ENCODE data around the gene RPS6KL1.
"Not testable (repeated sequence)": the region's sequence is repeated elsewhere in the genome, so short reads cannot be mapped to it uniquely, and the experiment has no call there.

The RPS6KL1 gene

DNA sequence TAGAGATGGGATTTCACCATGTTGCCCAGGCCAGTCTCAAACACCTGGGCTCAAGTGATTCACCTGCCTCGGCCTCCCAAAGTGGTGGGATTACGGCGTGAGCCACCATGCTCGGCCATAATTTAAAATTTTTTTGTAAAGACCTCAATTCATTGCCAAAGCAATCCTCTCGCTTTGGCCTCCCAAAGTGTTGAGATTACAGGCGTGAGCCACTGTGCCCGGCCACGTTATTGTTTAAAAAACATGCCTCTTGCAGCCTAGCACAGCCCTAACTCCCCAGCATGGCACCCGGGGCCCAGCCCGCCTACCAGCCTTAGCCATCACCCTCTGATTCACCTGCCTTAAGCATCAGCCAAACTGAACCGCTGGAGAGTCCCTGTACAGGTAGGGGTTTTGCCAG lies 13.1 kb upstream of the RPS6KL1 start:
- no peak for DNase-seq (ENCODE audit: low read depth, low spot score)

DNA sequence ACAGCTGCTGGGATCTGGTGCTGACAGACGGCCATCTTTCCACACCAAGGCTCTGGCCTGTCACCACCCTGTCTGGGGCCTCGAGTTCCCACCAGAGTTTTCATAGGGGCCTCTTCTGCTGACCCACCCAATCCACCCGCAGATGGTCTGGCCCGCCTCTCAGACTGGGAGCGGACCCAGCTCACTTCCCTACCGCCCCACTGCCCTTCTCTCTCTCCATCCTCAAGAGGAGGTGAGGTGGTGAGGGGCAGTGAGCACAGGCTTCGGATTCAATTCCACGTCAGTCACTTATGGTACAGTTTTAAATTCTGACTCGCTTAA lies 12.3 kb upstream of the RPS6KL1 start:
- DNase-seq (ENCODE audit: low read depth, low spot score), result no peak

DNA sequence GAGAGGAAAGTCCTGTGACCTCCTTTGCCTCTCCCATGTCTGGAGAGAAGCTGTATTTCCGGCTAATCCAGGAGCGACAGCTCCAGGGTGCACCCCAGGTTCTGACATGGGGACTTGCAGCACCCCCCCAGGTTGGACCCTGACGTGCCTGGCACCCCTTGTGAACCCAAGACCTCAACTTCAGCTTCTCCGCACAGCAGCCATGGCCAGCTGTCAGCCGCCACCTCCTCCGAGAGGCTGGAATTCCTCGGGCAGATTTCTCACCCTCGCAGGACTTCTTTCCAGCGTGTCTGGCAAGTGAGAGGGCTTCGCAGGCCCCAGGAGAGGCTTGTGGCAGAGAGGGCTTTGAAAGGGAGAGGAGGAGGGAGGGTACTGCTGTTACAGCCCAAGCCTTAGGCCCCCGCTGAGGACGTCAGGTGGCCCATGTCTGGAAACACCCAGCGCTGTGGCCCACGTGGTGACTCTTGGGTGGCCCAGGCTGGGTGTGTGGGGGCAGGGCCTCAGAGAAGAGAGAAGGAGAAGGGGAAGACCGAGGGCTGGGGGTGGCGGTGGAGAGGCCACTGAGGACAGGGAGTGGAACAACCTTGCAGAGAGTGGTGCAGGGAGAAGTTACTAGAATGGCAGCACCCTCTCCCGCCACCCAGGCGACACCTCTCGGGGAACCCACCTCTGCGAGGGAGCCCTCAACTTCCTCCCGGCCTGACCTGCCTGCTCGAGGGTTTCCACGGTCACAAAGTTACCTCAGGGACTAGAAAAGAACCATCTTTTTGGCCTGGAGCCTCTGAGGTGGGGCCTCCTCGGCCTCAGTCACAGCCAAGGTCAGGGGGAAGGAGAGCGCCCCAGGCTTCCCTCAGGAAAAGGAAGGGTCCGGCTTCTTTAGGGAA lies 11.7 kb upstream of the RPS6KL1 start:
- DNase-seq (ENCODE audit: low read depth, low spot score), result no peak

DNA sequence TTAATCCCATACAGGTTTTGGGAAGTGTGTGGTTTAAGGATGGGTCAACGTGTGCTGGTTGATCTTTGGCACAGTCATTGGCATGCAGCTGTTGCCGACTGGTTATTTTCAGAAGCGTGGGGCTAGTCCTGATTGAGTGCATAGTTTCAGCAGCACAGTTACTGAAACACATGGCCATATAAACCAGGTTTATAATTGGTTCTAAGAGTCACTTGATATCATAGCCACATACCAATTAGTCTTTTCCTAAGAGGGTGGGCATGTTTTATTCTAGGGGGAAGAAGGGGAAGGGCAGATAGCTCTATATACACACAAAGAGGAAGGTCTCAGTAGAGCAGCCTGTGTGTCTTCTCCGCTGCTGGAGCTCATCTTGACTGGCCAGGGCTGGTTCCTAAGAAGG lies 11.0 kb upstream of the RPS6KL1 start:
- DNase-seq (ENCODE audit: low read depth, low spot score), result no peak

DNA sequence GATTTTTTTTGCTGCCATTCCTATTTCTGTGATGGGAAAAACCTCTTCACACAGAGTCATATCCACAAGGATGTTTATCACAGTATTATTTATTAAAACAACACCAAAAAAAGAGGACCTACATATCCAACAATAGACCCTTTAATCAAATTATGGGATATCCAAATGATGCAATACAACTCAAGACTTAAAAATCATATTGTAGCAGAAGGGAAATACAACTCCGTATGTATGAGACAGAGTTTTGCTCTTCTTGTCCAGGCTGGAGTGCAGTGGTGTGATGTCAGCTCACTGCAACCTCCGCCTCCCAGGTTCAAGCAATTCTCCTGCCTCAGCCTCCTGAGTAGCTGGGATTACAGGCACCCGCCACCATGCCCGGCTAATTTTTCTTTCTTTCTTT lies 9.9 kb upstream of the RPS6KL1 start:
- not testable (repeated sequence) for DNase-seq (ENCODE audit: low read depth, low spot score)

DNA sequence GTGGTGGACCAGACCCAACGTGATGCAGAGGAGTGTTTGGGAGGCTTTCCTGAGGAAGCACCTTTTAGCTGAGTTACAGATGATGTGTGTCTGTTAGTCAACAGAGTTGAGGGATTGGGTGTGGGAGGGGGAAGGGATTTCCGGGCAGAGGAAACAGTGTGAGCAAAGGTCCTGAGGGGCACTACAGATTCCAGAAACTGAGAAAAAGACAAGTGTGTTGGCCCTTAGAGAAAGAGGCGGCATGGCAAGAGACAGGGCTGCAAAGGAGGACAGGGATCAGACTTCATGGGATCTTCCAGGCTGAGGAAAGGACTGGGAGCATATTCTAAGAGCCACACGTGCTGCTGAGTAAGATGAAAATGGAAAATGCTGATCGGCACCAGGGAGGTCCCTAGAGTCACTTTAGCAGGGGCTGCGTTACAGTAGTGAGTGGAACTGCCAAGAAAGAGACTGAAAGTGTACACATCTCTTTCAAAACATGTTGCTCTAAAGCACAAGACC lies 9.4 kb upstream of the RPS6KL1 start:
- DNase-seq (ENCODE audit: low read depth, low spot score), result no peak

DNA sequence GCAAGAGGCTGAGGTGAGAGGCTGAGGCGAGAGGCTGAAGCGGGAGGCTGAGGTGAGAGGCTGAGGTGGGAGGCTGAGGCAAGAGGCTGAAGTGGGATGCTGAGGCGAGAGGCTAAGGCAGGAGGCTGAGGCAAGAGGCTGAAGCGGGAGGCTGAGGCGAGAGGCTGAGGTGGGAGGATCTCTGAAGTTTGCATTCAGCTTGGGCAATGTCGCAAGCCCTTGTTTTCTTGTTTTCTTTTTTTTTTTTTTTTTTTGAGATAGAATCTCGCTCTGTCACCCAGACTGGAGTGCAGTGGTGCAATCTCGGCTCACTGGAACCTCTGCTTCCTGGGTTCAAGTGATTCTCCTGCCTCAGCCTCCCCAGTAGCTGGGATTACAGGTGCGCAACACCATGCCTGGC lies 8.7 kb upstream of the RPS6KL1 start:
- DNase-seq (ENCODE audit: low read depth, low spot score), result not testable (repeated sequence)

DNA sequence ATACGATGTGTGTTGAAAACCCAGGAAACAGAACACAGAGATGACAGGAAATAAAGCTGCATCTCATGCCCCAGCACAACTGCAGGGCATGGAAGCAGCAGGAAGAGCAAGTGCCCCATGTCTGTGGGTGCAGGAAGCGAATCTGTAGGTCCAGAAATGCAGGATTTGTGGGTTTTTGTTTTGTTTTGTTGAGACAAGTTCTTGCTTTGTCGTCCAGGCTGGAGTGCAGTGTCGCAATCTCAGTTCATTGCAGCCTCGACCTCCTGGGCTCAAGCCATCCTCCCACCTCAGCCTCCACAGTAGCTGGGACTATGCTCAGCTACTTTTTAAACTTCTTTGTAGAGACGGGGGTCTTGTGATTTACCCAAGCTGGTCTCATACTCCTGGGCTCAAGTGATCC lies 6.2 kb upstream of the RPS6KL1 start:
- no peak for DNase-seq (ENCODE audit: low read depth, low spot score)

DNA sequence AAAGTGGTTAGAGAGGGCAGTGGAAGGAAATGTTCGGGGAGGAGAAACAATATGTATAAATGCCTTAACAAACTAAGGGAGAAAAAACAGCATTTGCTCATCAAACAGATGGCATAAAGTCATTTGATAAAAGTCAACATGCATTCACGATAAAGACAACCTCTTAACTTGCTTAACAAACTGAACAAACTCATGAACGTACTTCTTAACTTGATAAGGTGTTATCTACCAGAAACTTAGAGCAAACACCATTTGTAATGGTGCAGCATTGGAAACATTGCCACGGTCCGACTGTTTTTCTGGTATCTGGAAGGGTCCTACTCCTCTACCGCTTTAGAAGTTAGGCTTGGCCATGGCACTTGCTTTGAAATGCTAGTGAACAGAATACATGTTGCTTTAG lies 4.2 kb upstream of the RPS6KL1 start:
- no peak for DNase-seq (ENCODE audit: low read depth, low spot score)

DNA sequence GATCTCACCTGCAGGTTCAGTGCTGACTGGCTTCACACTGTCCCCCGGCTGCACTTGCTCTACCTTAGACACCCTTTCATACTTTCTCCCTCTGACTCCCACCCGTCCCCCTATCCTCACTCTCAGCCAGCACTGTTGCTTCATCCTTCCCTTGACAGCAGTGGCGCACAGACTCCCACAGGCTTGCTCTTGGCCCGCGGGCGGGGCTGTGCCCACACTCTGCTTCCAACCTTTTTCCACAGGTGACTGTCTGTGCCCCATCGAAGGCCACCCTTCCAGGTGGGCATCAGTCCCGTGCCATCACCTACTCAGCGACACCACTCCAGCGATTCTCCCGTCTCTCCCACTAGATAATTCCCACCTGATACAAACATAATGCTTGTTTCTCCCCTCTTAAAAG lies 1.0 kb upstream of the RPS6KL1 start:
- DNase-seq (ENCODE audit: low read depth, low spot score), result no peak

DNA sequence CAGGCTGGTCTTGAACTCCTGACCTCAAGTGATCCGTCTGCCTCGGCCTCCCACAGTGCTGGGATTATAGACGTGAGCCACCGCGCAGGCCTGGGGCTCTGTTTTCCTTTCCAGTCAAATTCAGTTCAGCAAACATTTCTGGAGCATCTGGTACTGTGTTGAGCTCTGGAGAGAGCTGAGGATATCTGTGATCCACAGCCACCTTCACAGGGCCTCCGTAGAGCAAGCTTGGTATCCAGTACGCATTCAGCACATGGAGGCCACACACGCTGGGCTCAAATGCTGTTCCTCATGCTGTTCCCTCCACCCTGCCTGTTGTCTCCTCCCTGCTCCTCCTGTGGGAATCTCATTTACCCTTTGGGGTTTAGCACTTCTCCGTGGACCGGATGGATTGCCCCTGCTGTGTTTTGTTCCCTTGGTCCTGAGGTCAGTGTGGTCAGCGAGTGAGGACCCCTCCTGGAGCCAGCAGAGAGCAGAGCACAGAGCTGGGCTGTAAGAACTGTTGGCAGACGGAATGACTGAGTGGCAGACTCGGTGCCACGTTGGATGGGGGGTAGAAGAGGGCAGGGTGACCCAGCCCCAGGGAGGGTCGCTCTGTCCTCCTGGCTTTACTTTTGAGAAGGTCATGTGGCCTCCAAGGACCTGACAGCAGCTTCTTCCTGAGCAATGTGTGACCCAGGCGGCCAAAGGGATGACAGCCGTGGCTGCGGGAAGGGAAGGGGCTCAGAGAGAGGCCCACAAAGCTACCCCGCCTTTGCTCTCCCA lies 891 bp downstream of the RPS6KL1 start:
- DNase-seq (ENCODE audit: low read depth, low spot score), result no peak

DNA sequence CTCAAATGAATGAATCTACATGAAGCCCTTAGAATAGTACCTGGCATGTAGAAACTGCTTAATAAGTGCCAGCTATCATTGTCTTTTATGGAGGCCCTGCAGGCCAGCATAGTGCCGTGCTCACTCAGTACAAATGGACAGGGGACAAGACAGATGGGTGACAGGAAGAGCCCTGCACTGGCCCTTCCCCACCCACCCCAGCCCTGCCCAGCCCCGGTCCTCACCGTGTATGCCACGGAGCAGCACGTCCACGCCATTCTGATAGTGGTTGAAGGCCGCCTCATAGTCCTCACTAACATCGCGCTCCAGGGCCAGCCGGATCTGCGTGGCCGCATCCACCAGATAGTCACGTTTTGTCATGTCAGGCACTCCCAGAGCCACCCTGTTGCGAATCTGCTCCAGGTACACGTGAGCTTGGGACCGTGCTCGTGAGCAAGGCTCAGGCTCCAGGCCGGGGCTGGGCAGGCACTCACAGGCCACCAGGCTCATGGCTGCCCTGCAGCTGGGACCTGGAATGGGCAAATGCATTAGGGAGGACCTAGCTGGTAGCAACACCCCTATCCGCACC lies 1.9 kb downstream of the RPS6KL1 start:
- DNase-seq (ENCODE audit: low read depth, low spot score), result no peak

DNA sequence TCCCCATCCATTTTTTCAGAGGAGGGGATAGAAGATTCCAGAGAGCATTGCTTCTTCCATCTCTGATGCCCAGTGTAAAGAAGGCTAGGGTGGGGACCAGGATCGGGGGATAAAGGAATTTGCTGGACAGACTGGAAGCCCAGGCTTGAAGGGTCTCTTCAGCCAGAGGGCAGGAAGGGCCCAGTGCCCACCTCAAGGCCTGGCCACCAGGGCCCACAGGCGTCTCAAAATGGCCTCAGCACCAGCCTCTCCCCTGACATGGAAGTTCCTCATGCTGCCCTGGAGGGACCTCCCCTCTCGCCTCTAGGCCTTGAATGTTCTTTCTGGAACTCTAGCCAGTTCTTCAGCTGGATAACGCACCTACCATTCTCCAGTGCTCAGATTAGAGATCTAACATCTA lies 2.8 kb downstream of the RPS6KL1 start:
- no peak for DNase-seq (ENCODE audit: low read depth, low spot score)

DNA sequence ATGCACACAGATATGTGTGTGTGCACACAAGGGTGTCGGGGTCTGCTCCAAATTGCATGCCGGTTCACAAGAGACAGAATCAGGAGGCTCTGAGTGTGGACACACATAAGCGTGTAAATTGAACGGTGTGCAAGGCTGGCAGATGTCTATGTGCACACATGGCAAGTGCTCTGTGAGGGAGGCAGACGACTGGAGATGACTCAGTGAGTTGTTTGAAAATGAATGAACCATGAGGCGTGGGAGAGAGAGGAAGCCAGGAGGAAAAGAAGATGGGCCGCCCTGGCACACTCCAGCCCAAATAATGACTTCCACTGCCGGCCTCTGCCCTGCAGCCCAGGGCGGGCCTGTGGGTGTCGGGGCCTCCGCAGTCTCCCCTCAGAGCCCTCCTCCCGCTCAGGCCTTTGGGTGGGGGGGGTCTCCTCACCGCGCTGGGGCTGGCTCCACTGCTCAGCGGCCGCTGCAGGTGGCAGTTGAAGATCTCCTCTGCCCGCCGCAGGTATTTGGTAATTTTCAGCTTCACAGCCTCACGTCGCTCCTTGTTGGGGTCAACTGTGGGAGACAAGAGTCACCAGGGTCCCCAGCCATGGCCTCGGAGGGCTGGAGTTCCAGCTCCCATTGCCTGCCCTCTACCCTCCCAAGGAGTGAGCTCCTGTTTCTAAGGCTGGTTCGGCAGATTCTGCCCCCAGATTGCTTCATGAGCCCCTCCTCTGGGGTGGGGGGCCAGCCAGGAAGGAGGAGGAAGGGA lies 3.5 kb downstream of the RPS6KL1 start:
- DNase-seq (ENCODE audit: low read depth, low spot score), result no peak

DNA sequence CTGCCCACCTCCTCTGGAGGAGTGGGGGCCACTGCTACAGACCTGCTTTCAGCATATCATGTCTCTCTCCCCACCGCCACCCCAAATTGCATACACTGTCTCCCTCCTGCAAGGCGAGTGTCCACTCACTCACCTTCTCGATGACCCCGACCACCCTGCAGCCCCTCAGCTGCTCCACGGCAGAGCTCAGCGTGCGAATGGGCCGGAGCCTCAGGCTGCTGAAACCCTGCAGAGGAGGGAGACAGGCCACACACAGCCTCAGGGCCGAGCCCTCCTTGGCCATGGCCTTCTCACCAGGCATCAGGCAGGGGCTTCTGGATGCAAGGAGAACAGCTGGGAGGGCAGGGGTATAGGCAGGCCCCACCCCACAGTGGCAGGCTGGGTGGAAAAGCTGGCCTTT lies 4.7 kb downstream of the RPS6KL1 start:
- DNase-seq (ENCODE audit: low read depth, low spot score), result no peak

DNA sequence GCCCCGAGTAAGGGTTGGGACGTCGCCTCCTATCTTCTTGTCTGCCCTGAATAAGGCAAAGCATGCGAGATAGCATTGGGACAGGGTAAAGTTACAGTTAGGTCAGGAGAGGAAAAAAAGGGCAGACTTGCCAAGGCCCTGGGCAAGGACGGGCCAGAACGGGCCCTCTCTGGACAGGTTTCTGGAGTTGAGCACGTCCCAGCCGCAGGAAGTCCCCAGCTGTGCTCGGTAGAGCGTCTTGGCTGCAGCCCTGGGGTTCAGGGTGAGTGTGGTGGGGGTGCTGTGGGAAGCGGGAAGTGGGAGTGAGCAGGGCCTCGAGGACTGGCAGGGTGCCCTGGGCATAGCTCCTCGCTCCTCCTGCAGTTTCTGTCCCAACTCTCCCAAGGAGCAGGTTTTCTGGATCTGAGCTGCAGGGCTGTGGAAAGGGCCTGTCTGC lies 5.4 kb downstream of the RPS6KL1 start:
- DNase-seq (ENCODE audit: low read depth, low spot score), result no peak

DNA sequence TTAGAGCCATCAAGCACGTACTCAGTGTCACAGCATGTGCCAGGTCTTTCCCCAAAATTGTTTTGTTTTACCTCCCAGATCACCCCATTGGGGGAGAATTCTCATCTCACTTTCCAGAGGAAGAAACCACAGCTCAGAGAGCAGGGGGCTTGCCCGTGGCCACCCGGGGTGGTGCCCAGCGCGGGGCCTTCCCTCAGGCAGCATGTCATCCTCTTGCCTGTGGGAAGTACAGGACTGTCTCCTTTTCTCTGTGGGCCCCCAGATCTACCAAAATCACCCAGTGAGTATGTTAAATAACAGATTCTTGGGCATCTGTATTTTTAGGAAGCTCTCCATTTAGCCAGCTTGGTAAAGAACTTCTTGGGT lies 5.9 kb downstream of the RPS6KL1 start:
- no peak for DNase-seq (ENCODE audit: low read depth, low spot score)

DNA sequence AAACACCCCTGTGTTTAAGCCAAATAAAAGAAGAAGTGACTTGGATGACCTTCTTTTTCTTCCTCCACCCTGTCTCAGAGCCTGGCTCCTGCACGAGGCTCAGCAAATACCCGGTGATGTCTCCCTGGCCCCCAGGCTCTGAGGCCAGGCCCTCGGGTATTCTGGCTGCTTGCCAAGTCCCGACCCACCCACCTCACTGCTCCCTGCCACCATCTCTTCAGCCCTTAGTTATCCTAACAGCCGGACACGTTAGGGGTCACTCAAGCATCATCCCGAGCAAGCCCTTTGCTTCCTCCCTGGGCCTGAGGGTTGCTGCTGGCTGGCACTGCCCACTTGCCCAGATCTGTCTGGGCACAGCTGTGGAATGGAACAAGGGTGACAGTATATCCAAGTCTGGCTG lies 7.2 kb downstream of the RPS6KL1 start:
- DNase-seq (ENCODE audit: low read depth, low spot score), result no peak

DNA sequence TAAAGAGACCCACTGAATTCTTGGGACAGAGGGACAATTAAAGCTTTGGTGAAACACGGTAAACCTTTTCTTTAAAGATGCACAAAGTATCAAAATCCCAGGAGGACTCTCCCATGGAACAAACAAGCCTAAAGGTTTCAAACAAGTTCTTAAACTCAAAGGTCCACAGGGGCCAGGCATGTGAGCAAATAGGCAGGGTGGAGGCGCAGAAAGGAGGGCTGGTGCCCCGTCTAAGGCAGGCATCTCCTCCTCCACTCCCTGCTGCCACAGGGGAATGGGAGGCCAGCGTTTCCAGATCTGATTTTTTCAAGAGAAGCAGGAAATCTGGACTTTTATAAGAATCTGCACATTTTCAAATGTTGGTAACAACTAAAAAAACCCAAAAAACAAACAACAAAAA lies 7.6 kb downstream of the RPS6KL1 start:
- DNase-seq (ENCODE audit: low read depth, low spot score), result no peak

DNA sequence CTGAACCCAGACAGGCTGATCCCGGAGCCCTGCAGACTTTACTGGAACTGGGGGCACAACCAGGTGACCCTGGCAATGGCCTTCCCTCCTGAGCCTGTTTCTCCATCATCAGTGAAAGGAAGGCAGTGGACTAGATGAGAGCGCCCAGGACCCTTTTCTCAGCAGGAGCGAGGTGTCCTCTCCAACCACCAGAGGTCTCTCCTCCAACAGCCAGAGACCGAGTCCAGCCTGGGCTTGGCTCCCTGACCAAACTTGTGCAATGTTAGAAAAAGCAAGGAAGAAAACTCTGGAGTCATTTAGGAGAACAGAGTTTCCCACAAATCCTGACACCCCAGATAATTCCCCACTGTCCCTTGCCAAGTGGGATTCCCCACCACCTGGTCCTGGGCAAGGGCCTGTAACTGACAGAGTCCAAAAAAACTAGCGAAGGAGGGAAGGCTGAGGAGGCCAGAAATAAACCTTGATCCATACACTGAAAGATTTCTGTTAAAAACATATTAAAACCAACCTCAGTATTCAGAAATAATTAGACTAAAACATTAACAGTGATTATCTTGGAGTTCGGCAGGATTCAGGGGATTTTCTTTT lies 9.0 kb downstream of the RPS6KL1 start:
- no peak for DNase-seq (ENCODE audit: low read depth, low spot score)

DNA sequence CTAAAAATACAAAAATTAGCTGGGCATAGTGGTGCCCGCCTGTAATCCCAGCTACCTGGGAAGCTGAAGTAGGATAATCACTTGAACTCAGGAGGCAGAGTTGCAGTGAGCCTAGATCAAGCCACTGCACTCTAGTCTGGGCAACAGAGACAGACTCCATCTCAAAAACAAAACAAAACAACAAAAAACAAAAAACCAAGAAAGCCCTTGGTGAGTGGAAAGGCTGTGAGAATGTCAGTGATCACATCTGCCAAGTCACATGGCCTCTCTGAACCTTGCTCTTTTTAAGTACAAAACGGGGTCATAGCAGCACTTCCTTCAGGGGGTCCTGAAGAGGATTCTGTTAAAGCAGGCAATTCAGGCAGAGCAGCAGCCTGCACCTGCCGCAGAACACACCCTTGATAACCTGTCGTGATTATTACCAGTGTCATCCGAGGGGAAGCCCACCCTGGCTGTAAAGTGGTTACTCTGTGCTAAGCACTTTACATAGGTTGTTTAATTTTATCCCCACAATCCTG lies 9.6 kb downstream of the RPS6KL1 start:
- no peak for DNase-seq (ENCODE audit: low read depth, low spot score)

All from brain pericyte (primary cell).